HEK293 (cell line): ENCODE data around the gene MMP28.
A peak's percentile ranks its signal among the peaks of the same experiment; 100 is the strongest.

Source experiments
- GLIS1 ChIP-seq: fragments of 450-650 bp; formaldehyde crosslinking; IDR thresholded peaks from 2 replicates; pipeline ENCODE4 v1.5.1; 2016; ENCODE audit warnings: missing biosample characterization, missing genetic modification characterization
- HOXA7 ChIP-seq: sonication (generic); formaldehyde crosslinking; IDR thresholded peaks from 2 replicates; pipeline ENCODE4 v1.8.1; 2022; ENCODE audit warnings: missing genetic modification reagents, borderline replicate concordance
- HOXC10 ChIP-seq: sonication (generic); formaldehyde crosslinking; IDR thresholded peaks from 2 replicates; pipeline ENCODE4 v1.8.1; 2023; ENCODE audit warnings: mild to moderate bottlenecking, missing genetic modification reagents
- HOXD13 ChIP-seq: sonication (generic); formaldehyde crosslinking; IDR thresholded peaks from 2 replicates; pipeline ENCODE4 v1.8.0; 2022; ENCODE audit warnings: missing genetic modification reagents, borderline replicate concordance
- KLF1 ChIP-seq: fragments of 450-650 bp; formaldehyde crosslinking; IDR thresholded peaks from 2 replicates; pipeline ENCODE4 v1.5.1; 2016; ENCODE audit warnings: missing biosample characterization, missing genetic modification characterization
- ZBTB21 ChIP-seq: fragments of 450-650 bp; formaldehyde crosslinking; IDR thresholded peaks from 2 replicates; pipeline ENCODE4 v1.5.1; 2017; ENCODE audit warnings: missing biosample characterization, missing genetic modification characterization
- ZFP3 ChIP-seq: fragments of 450-650 bp; formaldehyde crosslinking; IDR thresholded peaks from 2 replicates; pipeline ENCODE4 v1.5.1; 2016; ENCODE audit warnings: low read depth, missing biosample characterization, missing genetic modification characterization
- ZFP37 ChIP-seq: fragments of 450-650 bp; formaldehyde crosslinking; IDR thresholded peaks from 2 replicates; pipeline ENCODE4 v1.5.1; 2016; ENCODE audit warnings: missing biosample characterization, missing genetic modification characterization
- ZNF140 ChIP-seq: fragments of 450-650 bp; formaldehyde crosslinking; IDR thresholded peaks from 2 replicates; pipeline ENCODE4 v1.5.1; 2016; ENCODE audit warnings: missing biosample characterization, missing genetic modification characterization
- ZNF16 ChIP-seq: fragments of 450-650 bp; formaldehyde crosslinking; IDR thresholded peaks from 2 replicates; pipeline ENCODE4 v1.5.1; 2016; ENCODE audit warnings: low read depth, missing biosample characterization, missing genetic modification characterization
- ZNF169 ChIP-seq: fragments of 450-650 bp; formaldehyde crosslinking; IDR thresholded peaks from 2 replicates; pipeline ENCODE4 v1.5.1; 2016; ENCODE audit warnings: missing biosample characterization, missing genetic modification characterization
- ZNF184 ChIP-seq: fragments of 450-650 bp; IDR thresholded peaks from 2 replicates; pipeline ENCODE4 v1.5.1; 2018; ENCODE audit warnings: missing biosample characterization, mild to moderate bottlenecking, missing genetic modification characterization
- ZNF2 ChIP-seq: fragments of 450-650 bp; formaldehyde crosslinking; IDR thresholded peaks from 2 replicates; pipeline ENCODE4 v1.5.1; 2016; ENCODE audit warnings: missing biosample characterization, missing genetic modification characterization
- ZNF223 ChIP-seq: fragments of 450-650 bp; formaldehyde crosslinking; IDR thresholded peaks from 2 replicates; pipeline ENCODE4 v1.5.1; 2016; ENCODE audit warnings: missing biosample characterization, missing genetic modification characterization
- ZNF24 ChIP-seq: fragments of 450-650 bp; formaldehyde crosslinking; IDR thresholded peaks from 2 replicates; pipeline ENCODE4 v1.5.1; 2016; ENCODE audit warnings: missing biosample characterization, missing genetic modification characterization
- ZNF324 ChIP-seq: fragments of 450-650 bp; formaldehyde crosslinking; IDR thresholded peaks from 2 replicates; pipeline ENCODE4 v1.5.1; 2016; ENCODE audit warnings: missing biosample characterization, missing genetic modification characterization
- ZNF560 ChIP-seq: fragments of 450-650 bp; formaldehyde crosslinking; IDR thresholded peaks from 2 replicates; pipeline ENCODE4 v1.5.1; 2017; ENCODE audit warnings: missing biosample characterization, missing genetic modification characterization, borderline replicate concordance
- ZNF561 ChIP-seq: fragments of 450-650 bp; IDR thresholded peaks from 2 replicates; pipeline ENCODE4 v1.5.1; 2018; ENCODE audit warnings: missing biosample characterization, missing genetic modification characterization, borderline replicate concordance
- ZNF571 ChIP-seq: fragments of 450-650 bp; formaldehyde crosslinking; IDR thresholded peaks from 2 replicates; pipeline ENCODE4 v1.5.0; 2017; ENCODE audit warnings: missing biosample characterization, missing genetic modification characterization
- ZNF626 ChIP-seq: fragments of 450-650 bp; sonication (Bioruptor Pico); formaldehyde crosslinking; IDR thresholded peaks from 2 replicates; pipeline ENCODE4 v1.5.1; 2018; ENCODE audit warnings: missing biosample characterization, missing genetic modification characterization, inconsistent platforms
- ZNF664 ChIP-seq: fragments of 450-650 bp; formaldehyde crosslinking; IDR thresholded peaks from 2 replicates; pipeline ENCODE4 v1.5.1; 2016; ENCODE audit warnings: missing biosample characterization, missing genetic modification characterization
- ZNF701 ChIP-seq: fragments of 450-650 bp; formaldehyde crosslinking; IDR thresholded peaks from 2 replicates; pipeline ENCODE4 v1.5.1; 2016; ENCODE audit warnings: missing biosample characterization, missing genetic modification characterization
- TF ChIP-seq, protein P1 (sequence below): fragments of 450-650 bp; formaldehyde crosslinking; IDR thresholded peaks from 2 replicates; pipeline ENCODE4 v1.5.1; 2016; ENCODE audit warnings: missing biosample characterization, missing genetic modification characterization
- TF ChIP-seq, protein P2 (sequence below): fragments of 450-650 bp; formaldehyde crosslinking; IDR thresholded peaks from 2 replicates; pipeline ENCODE4 v1.5.1; 2016; ENCODE audit warnings: missing biosample characterization, missing genetic modification characterization
- TF ChIP-seq, protein P3 (sequence below): fragments of 450-650 bp; formaldehyde crosslinking; IDR thresholded peaks from 2 replicates; pipeline ENCODE4 v1.5.1; 2016; ENCODE audit warnings: missing biosample characterization, missing genetic modification characterization
- TF ChIP-seq, protein P4 (sequence below): fragments of 450-650 bp; formaldehyde crosslinking; IDR thresholded peaks from 2 replicates; pipeline ENCODE4 v1.5.1; 2016; ENCODE audit warnings: missing biosample characterization, missing genetic modification characterization
- TF ChIP-seq, protein P5 (sequence below): fragments of 450-650 bp; formaldehyde crosslinking; IDR thresholded peaks from 2 replicates; pipeline ENCODE4 v1.5.1; 2017; ENCODE audit warnings: missing biosample characterization, missing genetic modification characterization
- TF ChIP-seq, protein P6 (sequence below): fragments of 450-650 bp; formaldehyde crosslinking; IDR thresholded peaks from 2 replicates; pipeline ENCODE4 v1.5.1; 2016; ENCODE audit warnings: missing biosample characterization, missing genetic modification characterization
- TF ChIP-seq, protein P7 (sequence below): fragments of 450-650 bp; formaldehyde crosslinking; IDR thresholded peaks from 2 replicates; pipeline ENCODE4 v1.5.1; 2016; ENCODE audit warnings: missing biosample characterization, missing genetic modification characterization

MMP28 gene

DNA sequence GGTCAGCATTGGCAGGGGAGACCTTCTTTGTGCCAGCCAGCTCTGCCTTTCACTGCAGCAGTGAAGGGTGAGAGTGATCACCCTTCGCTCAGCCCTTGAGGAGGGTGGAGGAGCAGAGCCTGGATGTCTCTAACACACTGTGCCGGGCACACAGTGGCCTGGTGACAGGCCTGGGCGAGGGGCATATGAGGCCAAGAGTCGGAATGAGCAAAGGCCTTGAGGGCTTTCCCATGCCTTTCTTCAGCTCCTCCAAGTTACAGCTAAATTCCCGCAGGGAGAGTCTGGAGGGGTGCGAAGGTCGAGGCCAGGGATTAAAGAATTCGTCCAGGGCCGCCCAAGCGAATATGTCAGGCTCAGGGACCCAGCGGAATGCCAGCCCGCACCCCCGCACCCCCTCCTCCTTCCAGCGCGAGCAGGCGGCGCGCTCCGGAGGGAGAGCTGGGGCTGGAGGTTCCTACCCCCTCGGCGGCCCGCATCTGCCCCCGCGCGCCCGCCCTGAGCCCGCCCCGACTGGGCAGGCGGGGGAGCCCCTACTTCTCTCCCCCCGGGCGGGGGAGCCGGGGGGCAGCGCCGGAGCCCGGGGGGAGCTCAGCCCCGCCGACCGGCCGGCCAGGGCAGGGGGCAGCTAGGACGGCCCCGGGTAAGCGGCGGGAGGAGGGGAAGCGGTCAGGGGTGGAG is 64.1 kb downstream of the MMP28 start, which contains the start of gene RASL10B (continued):
- TF ChIP-seq, protein P1, sequence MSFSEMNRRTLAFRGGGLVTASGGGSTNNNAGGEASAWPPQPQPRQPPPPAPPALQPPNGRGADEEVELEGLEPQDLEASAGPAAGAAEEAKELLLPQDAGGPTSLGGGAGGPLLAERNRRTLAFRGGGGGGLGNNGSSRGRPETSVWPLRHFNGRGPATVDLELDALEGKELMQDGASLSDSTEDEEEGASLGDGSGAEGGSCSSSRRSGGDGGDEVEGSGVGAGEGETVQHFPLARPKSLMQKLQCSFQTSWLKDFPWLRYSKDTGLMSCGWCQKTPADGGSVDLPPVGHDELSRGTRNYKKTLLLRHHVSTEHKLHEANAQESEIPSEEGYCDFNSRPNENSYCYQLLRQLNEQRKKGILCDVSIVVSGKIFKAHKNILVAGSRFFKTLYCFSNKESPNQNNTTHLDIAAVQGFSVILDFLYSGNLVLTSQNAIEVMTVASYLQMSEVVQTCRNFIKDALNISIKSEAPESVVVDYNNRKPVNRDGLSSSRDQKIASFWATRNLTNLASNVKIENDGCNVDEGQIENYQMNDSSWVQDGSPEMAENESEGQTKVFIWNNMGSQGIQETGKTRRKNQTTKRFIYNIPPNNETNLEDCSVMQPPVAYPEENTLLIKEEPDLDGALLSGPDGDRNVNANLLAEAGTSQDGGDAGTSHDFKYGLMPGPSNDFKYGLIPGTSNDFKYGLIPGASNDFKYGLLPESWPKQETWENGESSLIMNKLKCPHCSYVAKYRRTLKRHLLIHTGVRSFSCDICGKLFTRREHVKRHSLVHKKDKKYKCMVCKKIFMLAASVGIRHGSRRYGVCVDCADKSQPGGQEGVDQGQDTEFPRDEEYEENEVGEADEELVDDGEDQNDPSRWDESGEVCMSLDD, result peak; percentile 92
- TF ChIP-seq, protein P2, sequence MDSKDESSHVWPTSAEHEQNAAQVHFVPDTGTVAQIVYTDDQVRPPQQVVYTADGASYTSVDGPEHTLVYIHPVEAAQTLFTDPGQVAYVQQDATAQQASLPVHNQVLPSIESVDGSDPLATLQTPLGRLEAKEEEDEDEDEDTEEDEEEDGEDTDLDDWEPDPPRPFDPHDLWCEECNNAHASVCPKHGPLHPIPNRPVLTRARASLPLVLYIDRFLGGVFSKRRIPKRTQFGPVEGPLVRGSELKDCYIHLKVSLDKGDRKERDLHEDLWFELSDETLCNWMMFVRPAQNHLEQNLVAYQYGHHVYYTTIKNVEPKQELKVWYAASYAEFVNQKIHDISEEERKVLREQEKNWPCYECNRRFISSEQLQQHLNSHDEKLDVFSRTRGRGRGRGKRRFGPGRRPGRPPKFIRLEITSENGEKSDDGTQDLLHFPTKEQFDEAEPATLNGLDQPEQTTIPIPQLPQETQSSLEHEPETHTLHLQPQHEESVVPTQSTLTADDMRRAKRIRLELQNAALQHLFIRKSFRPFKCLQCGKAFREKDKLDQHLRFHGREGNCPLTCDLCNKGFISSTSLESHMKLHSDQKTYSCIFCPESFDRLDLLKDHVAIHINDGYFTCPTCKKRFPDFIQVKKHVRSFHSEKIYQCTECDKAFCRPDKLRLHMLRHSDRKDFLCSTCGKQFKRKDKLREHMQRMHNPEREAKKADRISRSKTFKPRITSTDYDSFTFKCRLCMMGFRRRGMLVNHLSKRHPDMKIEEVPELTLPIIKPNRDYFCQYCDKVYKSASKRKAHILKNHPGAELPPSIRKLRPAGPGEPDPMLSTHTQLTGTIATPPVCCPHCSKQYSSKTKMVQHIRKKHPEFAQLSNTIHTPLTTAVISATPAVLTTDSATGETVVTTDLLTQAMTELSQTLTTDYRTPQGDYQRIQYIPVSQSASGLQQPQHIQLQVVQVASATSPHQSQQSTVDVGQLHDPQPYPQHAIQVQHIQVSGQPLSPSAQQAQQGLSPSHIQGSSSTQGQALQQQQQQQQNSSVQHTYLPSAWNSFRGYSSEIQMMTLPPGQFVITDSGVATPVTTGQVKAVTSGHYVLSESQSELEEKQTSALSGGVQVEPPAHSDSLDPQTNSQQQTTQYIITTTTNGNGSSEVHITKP (tag by site-specific recombination), result peak; percentile 76
- TF ChIP-seq ZNF571 (tag by site-specific recombination), result no peak
- TF ChIP-seq ZNF24 (tag by site-specific recombination), result no peak
- TF ChIP-seq, protein P3, sequence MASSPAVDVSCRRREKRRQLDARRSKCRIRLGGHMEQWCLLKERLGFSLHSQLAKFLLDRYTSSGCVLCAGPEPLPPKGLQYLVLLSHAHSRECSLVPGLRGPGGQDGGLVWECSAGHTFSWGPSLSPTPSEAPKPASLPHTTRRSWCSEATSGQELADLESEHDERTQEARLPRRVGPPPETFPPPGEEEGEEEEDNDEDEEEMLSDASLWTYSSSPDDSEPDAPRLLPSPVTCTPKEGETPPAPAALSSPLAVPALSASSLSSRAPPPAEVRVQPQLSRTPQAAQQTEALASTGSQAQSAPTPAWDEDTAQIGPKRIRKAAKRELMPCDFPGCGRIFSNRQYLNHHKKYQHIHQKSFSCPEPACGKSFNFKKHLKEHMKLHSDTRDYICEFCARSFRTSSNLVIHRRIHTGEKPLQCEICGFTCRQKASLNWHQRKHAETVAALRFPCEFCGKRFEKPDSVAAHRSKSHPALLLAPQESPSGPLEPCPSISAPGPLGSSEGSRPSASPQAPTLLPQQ (tag by site-specific recombination), result no peak
- TF ChIP-seq ZNF561, result peak; percentile 60; the same call in 1 of the 2 replicates
- TF ChIP-seq ZNF184, result 0 out of 2 replicates have a peak, but pooled peaks have one; percentile 18
- TF ChIP-seq ZNF140 (tag by site-specific recombination), result no peak
- no peak for TF ChIP-seq ZBTB21 (tag by site-specific recombination)
- TF ChIP-seq, protein P4, sequence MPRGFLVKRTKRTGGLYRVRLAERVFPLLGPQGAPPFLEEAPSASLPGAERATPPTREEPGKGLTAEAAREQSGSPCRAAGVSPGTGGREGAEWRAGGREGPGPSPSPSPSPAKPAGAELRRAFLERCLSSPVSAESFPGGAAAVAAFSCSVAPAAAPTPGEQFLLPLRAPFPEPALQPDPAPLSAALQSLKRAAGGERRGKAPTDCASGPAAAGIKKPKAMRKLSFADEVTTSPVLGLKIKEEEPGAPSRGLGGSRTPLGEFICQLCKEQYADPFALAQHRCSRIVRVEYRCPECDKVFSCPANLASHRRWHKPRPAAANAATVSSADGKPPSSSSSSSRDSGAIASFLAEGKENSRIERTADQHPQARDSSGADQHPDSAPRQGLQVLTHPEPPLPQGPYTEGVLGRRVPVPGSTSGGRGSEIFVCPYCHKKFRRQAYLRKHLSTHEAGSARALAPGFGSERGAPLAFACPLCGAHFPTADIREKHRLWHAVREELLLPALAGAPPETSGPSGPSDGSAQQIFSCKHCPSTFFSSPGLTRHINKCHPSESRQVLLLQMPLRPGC (tag by site-specific recombination), result no peak
- TF ChIP-seq ZNF223 (tag by site-specific recombination), result no peak
- no peak for TF ChIP-seq ZFP37 (tag by site-specific recombination)
- no peak for TF ChIP-seq ZNF626 (tag by site-specific recombination)
- TF ChIP-seq, protein P5, sequence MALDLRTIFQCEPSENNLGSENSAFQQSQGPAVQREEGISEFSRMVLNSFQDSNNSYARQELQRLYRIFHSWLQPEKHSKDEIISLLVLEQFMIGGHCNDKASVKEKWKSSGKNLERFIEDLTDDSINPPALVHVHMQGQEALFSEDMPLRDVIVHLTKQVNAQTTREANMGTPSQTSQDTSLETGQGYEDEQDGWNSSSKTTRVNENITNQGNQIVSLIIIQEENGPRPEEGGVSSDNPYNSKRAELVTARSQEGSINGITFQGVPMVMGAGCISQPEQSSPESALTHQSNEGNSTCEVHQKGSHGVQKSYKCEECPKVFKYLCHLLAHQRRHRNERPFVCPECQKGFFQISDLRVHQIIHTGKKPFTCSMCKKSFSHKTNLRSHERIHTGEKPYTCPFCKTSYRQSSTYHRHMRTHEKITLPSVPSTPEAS (tag by site-specific recombination), result no peak
- no peak for TF ChIP-seq ZNF560 (tag by site-specific recombination)
- TF ChIP-seq ZFP3, result no peak
- TF ChIP-seq HOXD13 (CRISPR knock-in tag), result no peak
- TF ChIP-seq ZNF16 (tag by site-specific recombination), result no peak
- peak; percentile 19; the same call in 1 of the 2 replicates for TF ChIP-seq ZNF324
- TF ChIP-seq ZNF2, result no peak
- no peak for TF ChIP-seq HOXA7
- TF ChIP-seq HOXC10 (CRISPR knock-in tag), result no peak
- TF ChIP-seq, protein P6, sequence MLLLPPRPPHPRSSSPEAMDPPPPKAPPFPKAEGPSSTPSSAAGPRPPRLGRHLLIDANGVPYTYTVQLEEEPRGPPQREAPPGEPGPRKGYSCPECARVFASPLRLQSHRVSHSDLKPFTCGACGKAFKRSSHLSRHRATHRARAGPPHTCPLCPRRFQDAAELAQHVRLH, result 0 out of 2 replicates have a peak, but pooled peaks have one; percentile 56
- 0 out of 2 replicates have a peak, but pooled peaks have one; percentile 10 for TF ChIP-seq KLF1
- TF ChIP-seq, protein P7, sequence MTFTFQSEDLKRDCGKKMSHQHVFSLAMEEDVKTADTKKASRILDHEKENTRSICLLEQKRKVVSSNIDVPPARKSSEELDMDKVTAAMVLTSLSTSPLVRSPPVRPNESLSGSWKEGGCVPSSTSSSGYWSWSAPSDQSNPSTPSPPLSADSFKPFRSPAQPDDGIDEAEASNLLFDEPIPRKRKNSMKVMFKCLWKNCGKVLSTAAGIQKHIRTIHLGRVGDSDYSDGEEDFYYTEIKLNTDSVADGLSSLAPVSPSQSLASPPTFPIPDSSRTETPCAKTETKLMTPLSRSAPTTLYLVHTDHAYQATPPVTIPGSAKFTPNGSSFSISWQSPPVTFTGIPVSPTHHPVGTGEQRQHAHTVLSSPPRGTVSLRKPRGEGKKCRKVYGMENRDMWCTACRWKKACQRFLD (tag by site-specific recombination), result no peak
- no peak for TF ChIP-seq ZNF701 (tag by site-specific recombination)
- TF ChIP-seq ZNF169 (tag by site-specific recombination), result no peak
- peak; percentile 70 for TF ChIP-seq GLIS1 (tag by site-specific recombination)
- TF ChIP-seq ZNF664 (tag by site-specific recombination), result no peak
